Activated CD4-positive, alpha-beta memory T cell treated with anti-CD3 and anti-CD28 coated beads, Interleukin-2, amount 10 ng/mL, durations not matched to agents 7 days and 5 days (primary cell): ENCODE results near the gene AADACL3. TPM values are rescaled to one million over a fixed set of nuclear protein-coding genes. Genes with fewer than 3 reads are reported as not detected.

Source experiments
- total RNA-seq, 2 experiments: library from RNA; stranded (reverse); gene quantifications; one replicate each; pipeline ENCODE4 v1.2.3, GENCODE V29; 2021

The AADACL3 gene
- total RNA-seq, 2 experiments from 2014 or later, result not detected

Other genes starting within 250 kb of the AADACL3 start
- 10 to 100 TPM; 30.1 to 32.5 TPM for gene DHRS3, start 97.9 kb upstream of the AADACL3 start, total RNA-seq
- not detected for gene AADACL4, start 72.0 kb upstream of the AADACL3 start, total RNA-seq
- not detected for gene CFAP107, start 30.1 kb downstream of the AADACL3 start, total RNA-seq
- not detected for gene PRAMEF12, start 57.6 kb downstream of the AADACL3 start, total RNA-seq
- not detected for gene PRAMEF1, start 75.3 kb downstream of the AADACL3 start, total RNA-seq
- not detected for gene PRAMEF11, start 115.3 kb downstream of the AADACL3 start, total RNA-seq
- not detected for gene HNRNPCL1, start 132.6 kb downstream of the AADACL3 start, total RNA-seq
- gene PRAMEF2, start 141.0 kb downstream of the AADACL3 start, total RNA-seq, result not detected
- gene PRAMEF4, start 170.1 kb downstream of the AADACL3 start, total RNA-seq, result not detected
- gene PRAMEF10, start 182.2 kb downstream of the AADACL3 start, total RNA-seq, result not detected
- not detected for gene PRAMEF7, start 200.5 kb downstream of the AADACL3 start, total RNA-seq
- not detected for gene PRAMEF6, start 231.5 kb downstream of the AADACL3 start, total RNA-seq